Tibial nerve (tissue), 4 donors: ENCODE data around the gene NSFL1C. TPM values are rescaled to one million over a fixed set of nuclear protein-coding genes. Genes with fewer than 3 reads are reported as not detected.

ENCODE experiments used
- DNase-seq, 2 donors: peaks; one replicate each; pipeline ENCODE4 v3.0.0-alpha.2; 2019; ENCODE audit warnings: low spot score in 2 of 2
- H3K27ac ChIP-seq, 4 donors: fragments of 200-600 bp; sonication (generic) in 3 of 4; one replicate each; pipeline ENCODE4 v1.5.1; 2017 to 2019; ENCODE audit warnings: mild to moderate bottlenecking in 1 of 4
- H3K27me3 ChIP-seq, 2 donors: fragments of 200-600 bp; sonication (generic) in 1 of 2; one replicate each; pipeline versions ENCODE4 v1.5.1 to v1.6.0; 2017 to 2019
- H3K36me3 ChIP-seq, 3 donors: fragments of 200-600 bp; sonication (generic); one replicate each; pipeline ENCODE4 v1.5.1; 2018 to 2019
- H3K4me1 ChIP-seq, 4 donors: fragments of 200-600 bp; sonication (generic) in 3 of 4; one replicate each; pipeline ENCODE4 v1.5.1; 2017 to 2019
- H3K4me3 ChIP-seq, 4 donors: fragments of 200-600 bp; sonication (generic) in 3 of 4; one replicate each; pipeline ENCODE4 v1.5.1; 2017 to 2019; ENCODE audit warnings: mild to moderate bottlenecking in 1 of 4, moderate library complexity in 1 of 4
- H3K9me3 ChIP-seq, 4 donors: fragments of 200-600 bp; sonication (generic) in 3 of 4; one replicate each; pipeline ENCODE4 v1.5.1; 2017 to 2019
- CTCF ChIP-seq, 5 experiments: fragments of 200-600 bp in 3 of 5; fragments of 450-650 bp in 2 of 5; sonication (generic) in 3 of 5; IDR thresholded peaks; one replicate each; pipeline ENCODE4 v1.5.1; 2016 to 2019; ENCODE audit warnings: antibody characterized with exemption in 5 of 5, mild to moderate bottlenecking in 3 of 5, moderate library complexity in 2 of 5
- EP300 ChIP-seq, 2 donors: sonication (generic); formaldehyde crosslinking; IDR thresholded peaks; one replicate each; pipeline ENCODE4 v1.6.1; 2017; ENCODE audit warnings: antibody characterized with exemption in 2 of 2, mild to moderate bottlenecking in 1 of 2
- POLR2A ChIP-seq, 2 donors: fragments of 450-650 bp; IDR thresholded peaks; one replicate each; pipeline ENCODE4 v1.6.1; 2017; ENCODE audit warnings: antibody characterized with exemption in 2 of 2, mild to moderate bottlenecking in 2 of 2, moderate library complexity in 2 of 2
- WGBS, 2 donors: methylation state at CpG; one replicate each; pipeline ENCODE4 v1.1.5; 2018; 5-methylcytosine and 5-hydroxymethylcytosine counted together
- total RNA-seq, 4 donors: library from RNA; depleted of rRNA; stranded (reverse); fragments of >200 nt; gene quantifications; one replicate each; pipeline ENCODE4 v1.1.0, GENCODE V29; 2016

Gene NSFL1C
- total RNA-seq, 4 donors from 2014 or later = 31.0 to 71.4 (median 49.9) TPM

GRCh38 chr20:1456300-1456699 is 10.3 kb downstream of the NSFL1C start:
- H3K4me3 ChIP-seq = no peak overlapping the region
- WGBS, 2 donors = 46 to 47% methylated on average over 5 of the region's 5 CpGs
- peaks cover 10 to 98% (median 29%) of the 10 kb centered on the region in 3 donors for H3K36me3 ChIP-seq

GRCh38 chr20:1450926-1451491 is 15.6 kb downstream of the NSFL1C start:
- DNase-seq = no peak
- Histone ChIP-seq H3K27ac (no peak overlapping the region), H3K36me3 (peaks cover 25 to 100% (median 39%) of the 10 kb centered on the region in 3 donors), H3K27me3 (no peaks in the 10 kb centered on the region), H3K9me3 (peaks cover 0 to 17% (median 3%) of the 10 kb centered on the region in 4 donors), H3K4me3 (no peak overlapping the region), H3K4me1 (no peaks in the 10 kb centered on the region)
- TF ChIP-seq POLR2A (IDR thresholded peaks at IDR 0.05) = no peak

More at GRCh38 chr20:1456300-1456699, 10.3 kb downstream of the NSFL1C start:
- Histone ChIP-seq H3K27ac (no peak overlapping the region), H3K4me1 (peaks cover 0 to 8% (median 0%) of the 10 kb centered on the region in 4 donors), H3K27me3 (no peaks in the 10 kb centered on the region), H3K9me3 (peaks cover 0 to 8% (median 0%) of the 10 kb centered on the region in 4 donors)
- TF ChIP-seq CTCF (IDR thresholded peaks at IDR 0.05) (no peak), POLR2A (IDR thresholded peaks at IDR 0.05) (no peak), EP300 (IDR thresholded peaks at IDR 0.05) (no peak)
- DNase-seq = no peak

GRCh38 chr20:1449370-1449769 is 17.3 kb downstream of the NSFL1C start:
- no peak for TF ChIP-seq CTCF (IDR thresholded peaks at IDR 0.05)
- no peak for TF ChIP-seq EP300 (IDR thresholded peaks at IDR 0.05)
- no peak for TF ChIP-seq POLR2A (IDR thresholded peaks at IDR 0.05)
- no peaks in the 10 kb centered on the region for H3K4me1 ChIP-seq
- peaks cover 34 to 100% (median 48%) of the 10 kb centered on the region in 3 donors for H3K36me3 ChIP-seq
- H3K4me3 ChIP-seq = no peak overlapping the region
- H3K9me3 ChIP-seq = peaks cover 0 to 17% (median 3%) of the 10 kb centered on the region in 4 donors
- no peak overlapping the region for H3K27ac ChIP-seq
- WGBS, 2 donors = 92 to 95% methylated on average over 6 of the region's 6 CpGs
- H3K27me3 ChIP-seq = no peaks in the 10 kb centered on the region
- DNase-seq = no peak

GRCh38 chr20:1448081-1448620 is 18.5 kb downstream of the NSFL1C start:
- Histone ChIP-seq H3K36me3 (peaks cover 34 to 100% (median 57%) of the 10 kb centered on the region in 3 donors), H3K27ac (no peak overlapping the region), H3K27me3 (no peaks in the 10 kb centered on the region), H3K4me1 (no peaks in the 10 kb centered on the region), H3K4me3 (no peak overlapping the region), H3K9me3 (peaks cover 0 to 17% (median 3%) of the 10 kb centered on the region in 4 donors)
- TF ChIP-seq EP300 (IDR thresholded peaks at IDR 0.05) (no peak), POLR2A (IDR thresholded peaks at IDR 0.05) (no peak), CTCF (IDR thresholded peaks at IDR 0.05) (no peak)
- 88 to 92% methylated on average over 4 of the region's 4 CpGs for WGBS, 2 donors
- no peak for DNase-seq

- Histone ChIP-seq H3K4me3 (no peak overlapping the region), H3K9me3 (peaks cover 0 to 11% (median 3%) of the 10 kb centered on the region in 4 donors), H3K36me3 (peaks cover 27 to 100% (median 41%) of the 10 kb centered on the region in 3 donors), H3K27me3 (no peaks in the 10 kb centered on the region), H3K4me1 (no peaks in the 10 kb centered on the region), H3K27ac (no peak overlapping the region)
- TF ChIP-seq CTCF (IDR thresholded peaks at IDR 0.05) (no peak), EP300 (IDR thresholded peaks at IDR 0.05) (no peak), POLR2A (IDR thresholded peaks at IDR 0.05) (no peak)
- no peak for DNase-seq
- 92 to 100% methylated on average over 1 of the region's 1 CpG for WGBS, 2 donors
Observed at GRCh38 chr20:1446536-1446935, 20.1 kb downstream of the NSFL1C start.
